AG04449 (cell line): ENCODE data around the gene RELN.

Experiments
- CTCF ChIA-PET: fragments of 350-600 bp; formaldehyde crosslinking; extraction: SDS; loops from one replicate; lab custom pipeline; 2021; ENCODE audit warnings: antibody characterized with exemption; lab: Yijun Ruan, JAX
- POLR2A ChIA-PET: fragments of 400-600, 350-600 bp; formaldehyde crosslinking; extraction: SDS; loops from one replicate; lab custom pipeline; 2020; ENCODE audit warnings: antibody characterized with exemption, inconsistent platforms; lab: Yijun Ruan, JAX
- DNase-seq: peaks from one replicate; pipeline ENCODE4 v3.0.0-alpha.2; 2010; ENCODE audit warnings: low read depth, low spot score
- H3K4me3 ChIP-seq: 2 replicates; pipeline ENCODE4 v1.5.1; 2011; ENCODE audit warnings: low read depth, mild to moderate bottlenecking, control low read depth, low read length
- TF ChIP-seq, protein P1 (sequence below): IDR thresholded peaks from one replicate; pipeline ENCODE4 v1.5.1; 2011; ENCODE audit warnings: mild to moderate bottlenecking, moderate library complexity, low read length, control low read depth, inconsistent platforms; ENCODE audit not compliant: insufficient read depth; ENCODE audit errors: missing control alignments

Gene RELN

DNA sequence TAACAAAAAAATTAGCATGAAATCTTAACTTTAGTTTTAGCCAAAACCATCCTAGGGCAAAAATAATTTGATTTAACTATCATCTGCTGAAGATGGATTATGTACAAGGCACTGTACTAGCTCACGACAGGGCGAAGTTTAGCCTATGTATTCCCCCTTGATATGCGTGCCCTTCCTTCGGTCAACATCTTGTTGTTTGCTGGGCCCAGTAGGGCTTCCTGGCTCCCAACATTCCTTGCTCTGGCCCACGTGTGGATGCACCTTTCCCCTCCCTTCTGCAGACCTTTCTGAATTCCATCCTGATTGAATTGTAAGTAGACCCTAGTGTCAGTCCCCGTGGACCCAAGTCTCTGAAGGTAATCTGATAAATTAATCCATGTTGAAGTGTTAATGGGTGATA, 212.0 kb downstream of the RELN start:
- DNase-seq = no peak
- TF ChIP-seq, protein P1, sequence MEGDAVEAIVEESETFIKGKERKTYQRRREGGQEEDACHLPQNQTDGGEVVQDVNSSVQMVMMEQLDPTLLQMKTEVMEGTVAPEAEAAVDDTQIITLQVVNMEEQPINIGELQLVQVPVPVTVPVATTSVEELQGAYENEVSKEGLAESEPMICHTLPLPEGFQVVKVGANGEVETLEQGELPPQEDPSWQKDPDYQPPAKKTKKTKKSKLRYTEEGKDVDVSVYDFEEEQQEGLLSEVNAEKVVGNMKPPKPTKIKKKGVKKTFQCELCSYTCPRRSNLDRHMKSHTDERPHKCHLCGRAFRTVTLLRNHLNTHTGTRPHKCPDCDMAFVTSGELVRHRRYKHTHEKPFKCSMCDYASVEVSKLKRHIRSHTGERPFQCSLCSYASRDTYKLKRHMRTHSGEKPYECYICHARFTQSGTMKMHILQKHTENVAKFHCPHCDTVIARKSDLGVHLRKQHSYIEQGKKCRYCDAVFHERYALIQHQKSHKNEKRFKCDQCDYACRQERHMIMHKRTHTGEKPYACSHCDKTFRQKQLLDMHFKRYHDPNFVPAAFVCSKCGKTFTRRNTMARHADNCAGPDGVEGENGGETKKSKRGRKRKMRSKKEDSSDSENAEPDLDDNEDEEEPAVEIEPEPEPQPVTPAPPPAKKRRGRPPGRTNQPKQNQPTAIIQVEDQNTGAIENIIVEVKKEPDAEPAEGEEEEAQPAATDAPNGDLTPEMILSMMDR = no peak
- H3K4me3 ChIP-seq = no peak overlapping the region
- POLR2A ChIA-PET = no interaction called here
- CTCF ChIA-PET = no interaction called here

DNA sequence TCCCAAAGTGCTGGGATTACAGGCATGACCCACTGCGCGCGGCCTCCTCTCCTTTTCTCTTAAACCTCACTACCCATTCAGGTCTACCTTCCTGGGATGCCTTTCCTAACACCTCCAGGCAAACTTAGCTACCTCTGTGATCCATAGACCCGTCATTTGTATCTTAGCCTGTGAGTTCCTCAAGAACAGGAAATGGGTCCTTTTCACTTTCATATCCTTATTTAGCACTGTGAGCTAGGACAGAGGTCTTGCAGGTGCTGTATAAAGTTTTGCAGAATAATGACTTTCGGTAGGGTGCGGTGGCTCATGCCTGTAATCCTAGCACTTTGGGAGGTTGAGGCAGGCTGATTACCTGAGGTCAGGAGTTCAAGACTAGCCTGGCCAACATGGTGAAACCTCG, 215.7 kb downstream of the RELN start:
- CTCF ChIA-PET = no interaction called here
- no peak for DNase-seq
- TF ChIP-seq, protein P1 = no peak
- POLR2A ChIA-PET = no interaction called here
- no peak overlapping the region for H3K4me3 ChIP-seq

DNA sequence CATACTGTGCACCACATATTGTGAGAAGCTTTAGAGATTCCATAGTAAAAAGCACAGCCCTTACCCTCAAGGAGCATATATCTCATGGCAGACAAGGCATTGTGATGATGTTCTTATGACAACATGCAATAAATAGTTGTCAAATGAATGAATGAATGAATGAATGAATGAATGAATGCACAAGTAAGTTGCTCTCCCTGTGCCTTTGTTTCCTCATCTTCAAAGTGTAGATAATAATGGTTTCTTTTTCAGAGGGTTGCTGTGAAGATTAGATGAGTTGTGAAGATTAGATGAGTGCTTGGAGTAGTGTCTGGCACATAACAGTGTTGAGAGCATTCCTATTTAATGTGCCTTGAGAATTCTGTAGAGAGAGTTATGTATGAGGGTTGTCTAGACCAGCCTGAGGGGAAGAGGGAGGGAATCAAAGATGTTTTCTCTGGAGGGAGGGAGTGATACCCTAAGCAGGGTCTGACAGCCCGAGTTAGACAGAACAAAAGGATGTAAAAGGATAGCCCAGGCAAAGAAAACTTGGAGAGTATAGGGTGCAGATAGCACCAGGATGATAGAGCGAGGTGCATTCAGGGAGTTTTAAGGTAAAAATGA, 217.2 kb downstream of the RELN start:
- H3K4me3 ChIP-seq = no peak overlapping the region
- POLR2A ChIA-PET = no interaction called here
- TF ChIP-seq, protein P1 = no peak
- CTCF ChIA-PET = no interaction called here
- no peak for DNase-seq

DNA sequence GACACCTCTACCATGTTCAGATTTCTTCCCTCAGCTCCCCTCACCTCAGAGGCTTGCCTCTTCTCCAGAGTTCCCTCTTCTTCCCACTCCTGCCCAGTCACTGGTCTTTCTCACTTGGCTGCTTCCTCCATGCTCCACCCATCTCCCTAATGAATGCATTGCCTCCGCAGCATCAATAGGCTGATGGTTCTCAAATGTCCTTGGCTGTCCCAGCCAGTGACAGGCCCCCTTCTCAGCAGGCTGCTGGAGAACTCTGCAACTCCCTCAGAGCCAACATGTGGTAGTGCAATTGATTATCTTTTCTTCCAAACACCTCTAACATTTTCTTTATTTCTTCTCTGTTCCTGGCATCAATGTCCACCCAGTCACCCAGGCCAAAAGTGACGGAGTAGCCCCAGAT, 218.2 kb downstream of the RELN start:
- ChIA-PET CTCF (no interaction called here), POLR2A (no interaction called here)
- H3K4me3 ChIP-seq = no peak overlapping the region
- TF ChIP-seq, protein P1 = no peak
- DNase-seq = no peak

DNA sequence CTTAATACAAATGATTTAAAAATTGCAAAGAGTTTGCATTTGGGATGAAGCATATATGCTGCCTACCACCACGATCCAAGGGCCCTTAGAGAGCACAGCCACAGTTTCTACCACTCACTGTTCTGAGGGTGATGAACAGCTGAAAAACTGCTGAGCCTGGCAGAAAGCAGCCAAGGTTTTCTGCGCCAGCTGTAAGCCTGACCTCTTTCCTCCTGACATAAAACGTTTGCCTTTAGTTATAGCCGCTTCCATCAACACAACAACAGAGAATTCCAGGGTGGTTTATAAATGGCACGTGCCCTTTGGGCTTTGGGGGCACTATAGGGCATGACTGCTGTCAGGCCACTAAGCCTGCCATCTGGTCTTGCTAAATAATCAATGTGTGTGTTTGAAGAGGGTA, 222.8 kb downstream of the RELN start:
- CTCF ChIA-PET = no interaction called here
- TF ChIP-seq, protein P1 = no peak

DNA sequence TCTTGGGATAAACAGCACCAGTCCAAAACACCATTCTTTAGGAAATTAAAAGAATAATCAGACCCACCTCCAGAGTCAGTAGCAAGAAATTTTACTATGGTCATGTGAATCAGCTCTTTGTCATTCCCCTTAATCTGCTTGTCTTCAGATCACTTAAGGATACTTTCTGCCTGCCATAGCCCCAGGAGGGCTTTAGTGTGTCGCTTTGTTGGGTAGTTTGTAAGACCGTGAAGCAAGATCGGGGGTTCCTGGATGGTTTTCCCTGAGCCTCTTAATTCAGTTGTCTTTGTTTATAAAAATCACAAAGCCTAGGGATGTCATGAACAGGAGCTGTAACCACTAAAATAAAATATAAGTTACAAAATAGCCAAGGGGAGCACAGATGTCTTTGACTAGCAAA, 223.6 kb downstream of the RELN start:
- TF ChIP-seq, protein P1 = no peak
- DNase-seq = no peak
- H3K4me3 ChIP-seq = no peak overlapping the region
- ChIA-PET CTCF (interaction anchor here (0.7 kb wide), 1 partner anchor 191 kb away, joined by 3 read pairs; no protein-coding TSS in a partner anchor), POLR2A (no interaction called here)

More for the DNA sequence above, 222.8 kb downstream of the RELN start:
- H3K4me3 ChIP-seq = no peak overlapping the region
- DNase-seq = no peak
- POLR2A ChIA-PET = no interaction called here
